NAMALWA (cell line): ENCODE measurements around the gene PTPRG.
"Not testable (repeated sequence)": the region's sequence is repeated elsewhere in the genome, so short reads cannot be mapped to it uniquely, and the experiment has no call there.

Experiments used
- DNase-seq: peaks from one replicate; pipeline ENCODE4 v3.0.0-alpha.2; 2015; ENCODE audit warnings: low spot score

PTPRG gene

GRCh38 chr3:62020706-62021105 lies 459.3 kb downstream of the PTPRG start:
- DNase-seq: no peak

GRCh38 chr3:62022312-62022711 lies 460.9 kb downstream of the PTPRG start:
- DNase-seq: no peak

DNA sequence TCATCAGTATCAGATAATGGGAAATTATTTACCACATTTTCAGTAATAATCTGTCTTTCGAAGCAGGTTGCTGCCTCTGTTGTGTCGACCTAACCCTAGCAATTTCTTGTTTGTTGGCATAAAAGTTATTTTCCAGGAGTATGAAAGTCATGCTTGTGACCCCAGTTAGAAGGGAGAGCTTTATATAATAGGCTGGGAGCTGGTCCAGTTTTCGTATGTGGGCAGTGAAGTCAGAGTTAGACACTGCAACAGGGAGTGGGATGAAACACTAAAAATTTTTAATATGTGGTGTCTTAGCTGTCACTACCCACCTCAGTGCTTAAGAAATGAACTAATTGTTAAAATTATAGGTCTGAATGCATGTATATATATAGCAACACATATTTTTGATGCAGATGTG lies 463.5 kb downstream of the PTPRG start:
- DNase-seq: no peak

DNA sequence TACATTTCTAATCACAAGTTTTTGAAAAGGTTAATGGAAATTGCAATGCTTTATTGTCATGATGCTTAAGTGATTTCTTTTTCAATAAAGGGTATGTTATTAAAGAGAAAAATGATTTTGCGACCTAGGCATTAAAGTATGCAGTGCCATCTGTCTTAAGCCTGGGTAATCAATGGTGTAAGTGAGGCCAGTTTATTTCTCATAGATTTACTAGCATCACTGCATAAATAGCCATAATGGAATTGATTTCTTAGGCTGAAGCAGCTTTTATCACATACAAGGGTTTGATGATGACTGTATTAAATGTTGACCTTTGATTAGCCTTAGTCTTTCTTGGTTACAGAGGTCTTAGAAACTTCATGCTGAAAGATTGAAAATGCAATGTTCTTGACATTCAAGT lies 464.5 kb downstream of the PTPRG start:
- DNase-seq: no peak

DNA sequence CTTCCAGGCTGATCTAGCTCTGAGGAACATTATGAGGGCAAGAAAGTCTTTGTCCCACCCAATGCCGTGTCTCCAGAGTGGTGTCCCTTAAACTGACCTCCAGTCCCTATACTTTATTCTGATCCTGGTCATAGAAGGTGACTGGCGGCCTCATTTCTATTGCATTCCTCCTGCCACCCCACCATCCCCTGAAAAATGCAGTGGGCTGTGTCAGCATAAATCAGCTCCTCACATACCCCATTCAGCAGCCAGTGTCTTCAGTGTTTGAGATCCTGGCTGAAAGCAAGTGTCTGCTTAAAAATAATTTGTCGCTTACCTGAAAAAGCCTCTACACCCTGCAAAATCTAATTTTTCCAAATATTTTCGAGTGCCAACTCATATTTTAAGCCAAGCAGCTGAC lies 465.9 kb downstream of the PTPRG start:
- DNase-seq: no peak

DNA sequence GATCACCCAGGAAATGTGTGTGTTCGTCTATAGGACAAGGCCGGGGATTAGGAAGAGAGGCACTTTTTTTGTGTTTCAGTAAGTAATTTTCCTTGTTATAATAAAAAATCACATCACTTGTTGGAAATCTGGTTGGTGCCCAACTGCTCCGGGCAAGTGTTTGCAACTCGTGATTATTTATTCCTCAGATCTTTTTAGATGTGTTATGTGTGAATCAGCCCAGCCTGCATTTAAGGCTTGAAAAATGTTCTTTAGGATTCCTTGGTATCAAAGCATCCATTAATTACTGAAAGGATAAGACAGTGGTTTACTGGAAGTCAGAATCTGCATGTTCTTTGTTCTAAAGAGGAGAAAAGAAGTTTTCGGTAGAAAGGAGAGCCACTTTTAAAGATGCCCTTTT lies 466.4 kb downstream of the PTPRG start:
- no peak for DNase-seq

GRCh38 chr3:62028236-62028635 lies 466.9 kb downstream of the PTPRG start:
- DNase-seq: no peak

GRCh38 chr3:62032738-62033137 lies 471.4 kb downstream of the PTPRG start:
- DNase-seq: no peak

DNA sequence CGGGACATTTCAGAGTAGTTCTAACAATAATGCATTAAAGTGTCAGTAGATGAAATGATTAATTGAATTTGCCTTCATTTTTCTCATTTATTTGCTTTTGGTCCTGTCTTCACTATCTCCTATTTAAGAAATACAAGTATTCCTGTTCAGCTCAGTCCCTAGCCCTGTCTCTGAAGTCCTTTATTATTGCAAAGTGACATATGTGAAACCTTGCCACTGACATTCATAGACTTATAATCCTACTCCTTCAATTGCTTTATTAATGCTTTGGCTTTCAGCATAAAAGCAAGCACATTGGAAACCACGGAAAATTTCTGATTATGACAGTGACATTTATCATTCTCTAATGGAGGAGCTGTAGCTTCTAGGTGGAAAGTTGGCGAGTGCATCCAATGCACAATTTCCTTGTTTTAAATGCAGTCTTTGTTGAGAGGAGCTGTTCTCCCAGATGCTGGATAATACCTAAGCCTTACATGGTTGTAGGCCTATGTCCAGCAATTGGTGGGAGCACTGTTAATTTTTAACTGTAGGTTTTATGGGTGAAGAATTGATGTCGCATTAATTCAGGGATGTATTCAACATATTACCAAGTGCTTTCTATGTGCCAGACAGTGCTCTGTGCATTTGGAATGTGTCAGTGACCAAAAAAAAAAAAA lies 474.2 kb downstream of the PTPRG start:
- DNase-seq: no peak

- no peak for DNase-seq
These were observed 475.4 kb downstream of the PTPRG start for GRCh38 chr3:62036726-62037125.

- DNase-seq: not testable (repeated sequence)
These were observed 477.4 kb downstream of the PTPRG start for GRCh38 chr3:62038798-62039197.

- no peak for DNase-seq
These were observed 478.2 kb downstream of the PTPRG start for GRCh38 chr3:62039586-62039985.

DNA sequence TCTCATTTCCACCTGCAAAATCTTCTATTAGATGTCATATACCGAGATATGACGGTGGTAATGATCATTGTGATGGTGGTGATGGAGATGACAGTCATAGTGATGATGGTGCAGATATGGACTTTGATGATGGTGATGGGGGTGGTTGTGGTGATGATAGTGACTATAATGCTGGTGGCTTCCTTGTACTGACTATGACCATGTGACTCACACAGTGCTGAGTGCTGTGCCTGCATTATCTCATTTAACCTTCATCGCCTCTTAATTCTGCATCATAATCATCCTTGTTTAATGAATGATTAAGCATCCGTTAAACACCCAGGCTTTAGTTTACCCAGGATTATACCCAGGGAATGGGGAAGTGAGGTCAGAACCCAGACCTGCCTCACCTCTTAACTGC lies 480.3 kb downstream of the PTPRG start:
- no peak for DNase-seq

- no peak for DNase-seq
These were observed 483.6 kb downstream of the PTPRG start for GRCh38 chr3:62044874-62045411.

DNA sequence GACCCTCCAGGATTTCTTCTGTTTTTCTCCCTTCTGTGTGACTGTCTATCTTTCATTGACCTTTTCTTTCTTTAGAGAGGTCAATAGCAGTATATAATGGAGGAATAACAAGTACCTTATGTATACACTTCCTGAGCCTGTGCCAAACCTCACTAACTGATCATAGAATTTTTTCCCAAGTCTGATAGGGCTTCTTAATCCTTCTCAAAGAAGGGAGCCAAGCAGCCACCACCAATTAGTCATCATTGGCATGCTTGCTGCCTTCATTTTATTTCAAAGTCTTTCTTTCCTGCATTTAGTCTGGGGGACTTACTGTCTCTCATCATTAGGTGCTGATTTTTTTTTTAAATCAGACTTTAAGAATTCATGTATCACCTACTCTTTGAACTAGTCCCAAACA lies 485.0 kb downstream of the PTPRG start:
- DNase-seq: no peak

- DNase-seq: no peak
These were observed 487.2 kb downstream of the PTPRG start for GRCh38 chr3:62048577-62048976.

DNA sequence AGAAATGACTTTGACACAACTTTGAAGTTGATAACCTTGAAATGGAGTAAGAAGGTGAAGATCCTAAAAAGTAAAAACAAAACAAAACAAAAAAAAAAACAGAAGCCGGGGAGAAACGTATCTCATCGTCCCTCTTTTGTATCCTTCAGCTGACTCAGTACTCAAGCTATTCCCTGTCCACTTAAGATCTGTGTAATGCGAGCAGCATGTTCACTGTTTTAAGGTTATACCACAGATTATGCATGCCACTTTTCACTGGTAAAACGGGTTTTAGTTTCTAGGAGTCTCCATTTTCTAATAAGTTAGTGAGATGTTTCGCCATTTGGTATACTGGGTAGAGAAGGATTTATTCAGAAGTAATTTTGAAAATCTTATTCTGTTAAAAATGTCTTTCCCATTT lies 487.7 kb downstream of the PTPRG start:
- no peak for DNase-seq

DNA sequence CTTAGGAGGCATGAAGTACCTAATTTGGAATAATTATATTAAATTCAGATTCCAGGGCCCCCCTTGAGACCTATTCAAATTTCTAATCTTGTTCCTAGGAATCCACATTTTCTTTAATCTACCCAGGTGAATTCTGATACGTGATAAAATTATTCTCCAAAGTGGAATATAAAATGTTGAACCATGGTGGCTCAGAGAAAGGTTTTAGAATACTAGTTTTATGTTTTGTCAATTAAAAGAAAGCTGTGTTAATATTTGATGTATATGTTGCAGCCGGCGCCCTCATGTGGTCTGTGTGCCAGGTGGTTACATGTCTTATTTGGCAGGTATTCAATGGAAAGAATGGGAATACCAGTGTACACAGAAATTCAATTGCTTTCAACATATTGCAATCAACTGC lies 490.1 kb downstream of the PTPRG start:
- peak; percentile 11 for DNase-seq

GRCh38 chr3:62052331-62052730 lies 491.0 kb downstream of the PTPRG start:
- DNase-seq: no peak

DNA sequence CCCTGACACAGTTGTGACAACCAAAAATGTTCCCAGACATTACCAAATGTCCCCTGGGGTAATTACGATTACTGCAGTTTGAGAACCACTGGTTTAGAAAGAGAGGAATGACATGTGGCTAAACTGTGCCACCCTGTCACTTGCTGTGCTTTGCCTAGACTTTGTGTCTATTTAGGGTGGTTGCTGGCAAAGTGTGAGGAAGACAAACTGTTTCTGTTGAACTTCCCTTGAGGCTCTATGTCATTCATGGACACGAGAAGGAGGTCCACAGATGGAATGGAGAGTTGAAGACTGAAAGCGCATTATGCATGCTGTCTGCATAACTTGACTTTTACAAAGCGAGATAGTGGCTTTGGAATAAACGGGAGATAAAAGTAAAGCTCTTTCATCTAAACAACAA lies 495.3 kb downstream of the PTPRG start:
- DNase-seq: no peak

DNA sequence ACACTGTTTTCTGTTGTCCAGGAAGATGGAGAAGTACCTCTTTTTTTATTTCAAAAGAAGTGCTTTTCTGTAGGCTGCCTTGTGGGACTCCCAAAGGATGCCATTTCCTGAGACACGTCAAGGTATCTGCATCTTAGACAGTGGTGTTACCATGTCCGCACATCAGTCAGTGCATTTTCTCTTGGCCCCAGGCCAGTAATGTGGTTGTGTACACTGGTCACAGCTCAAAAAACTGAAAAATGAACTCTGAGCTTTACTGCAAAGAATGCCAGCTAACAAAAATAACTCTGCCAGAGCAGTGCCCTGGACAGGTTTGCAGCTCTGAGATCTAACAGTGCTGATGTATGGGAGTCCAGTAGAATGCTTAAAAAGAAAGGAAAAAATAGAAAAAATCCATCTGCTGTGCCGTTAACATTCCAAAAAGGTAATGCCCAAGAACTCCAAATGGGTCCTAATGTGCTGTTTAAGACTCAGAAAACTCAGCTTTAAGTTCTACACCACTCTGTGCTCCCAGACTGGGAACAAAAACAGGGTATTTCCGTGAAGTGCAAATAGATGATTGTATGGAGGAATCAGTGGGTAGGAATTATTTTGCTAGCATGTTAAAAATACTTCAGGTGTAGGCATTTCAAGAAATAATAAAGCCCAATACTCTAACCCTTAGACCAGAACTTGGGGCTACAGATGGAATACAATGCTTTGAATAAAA lies 496.1 kb downstream of the PTPRG start:
- no peak for DNase-seq

- no peak for DNase-seq
These were observed 504.8 kb downstream of the PTPRG start for GRCh38 chr3:62065985-62066693.

GRCh38 chr3:62068337-62068736 lies 507.0 kb downstream of the PTPRG start:
- no peak for DNase-seq
